Measurements from ENCODE around the gene ERVMER34-1.

Gene ERVMER34-1

GRCh38 chr4:52716364-52717151, 34.7 kb downstream of the ERVMER34-1 start:
- DNase-seq: no peak

GRCh38 chr4:52715914-52716313, 35.3 kb downstream of the ERVMER34-1 start:
- DNase-seq: no peak

DNA sequence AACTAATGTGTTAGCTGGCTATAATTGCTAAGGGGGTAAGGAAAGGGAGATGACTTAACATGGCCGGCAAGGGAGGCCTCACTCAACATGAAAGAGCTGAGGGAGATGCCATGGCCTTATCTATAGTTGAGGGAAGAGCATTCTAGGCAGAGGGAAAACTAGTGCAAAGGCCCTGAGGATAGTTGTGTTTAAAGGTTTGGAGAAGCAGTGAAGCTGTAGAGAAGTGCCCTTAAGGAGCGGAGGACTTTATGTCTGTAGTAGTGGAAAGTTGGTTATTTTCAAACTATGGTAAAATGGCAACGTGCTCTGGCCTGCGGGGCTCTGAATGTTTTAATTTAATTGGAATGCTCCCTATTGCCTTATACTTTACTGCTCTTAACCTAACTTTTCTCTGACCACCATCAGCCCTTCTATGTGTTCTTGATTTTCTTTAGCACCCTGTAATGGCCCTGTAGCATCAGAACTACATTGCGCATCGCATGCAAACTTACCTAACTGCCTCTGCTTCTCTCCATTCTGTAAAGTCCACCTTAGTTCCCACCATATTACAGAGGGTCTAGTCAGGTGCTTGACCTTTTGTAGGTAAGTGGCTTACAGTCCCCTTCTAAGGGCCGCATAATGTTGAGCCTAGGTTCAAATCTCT, 35.8 kb downstream of the ERVMER34-1 start:
- DNase-seq: no peak

GRCh38 chr4:52714597-52715254, 36.5 kb downstream of the ERVMER34-1 start:
- DNase-seq: no peak

- no peak for DNase-seq
Measured at GRCh38 chr4:52713456-52713937, 37.7 kb downstream of the ERVMER34-1 start.

DNA sequence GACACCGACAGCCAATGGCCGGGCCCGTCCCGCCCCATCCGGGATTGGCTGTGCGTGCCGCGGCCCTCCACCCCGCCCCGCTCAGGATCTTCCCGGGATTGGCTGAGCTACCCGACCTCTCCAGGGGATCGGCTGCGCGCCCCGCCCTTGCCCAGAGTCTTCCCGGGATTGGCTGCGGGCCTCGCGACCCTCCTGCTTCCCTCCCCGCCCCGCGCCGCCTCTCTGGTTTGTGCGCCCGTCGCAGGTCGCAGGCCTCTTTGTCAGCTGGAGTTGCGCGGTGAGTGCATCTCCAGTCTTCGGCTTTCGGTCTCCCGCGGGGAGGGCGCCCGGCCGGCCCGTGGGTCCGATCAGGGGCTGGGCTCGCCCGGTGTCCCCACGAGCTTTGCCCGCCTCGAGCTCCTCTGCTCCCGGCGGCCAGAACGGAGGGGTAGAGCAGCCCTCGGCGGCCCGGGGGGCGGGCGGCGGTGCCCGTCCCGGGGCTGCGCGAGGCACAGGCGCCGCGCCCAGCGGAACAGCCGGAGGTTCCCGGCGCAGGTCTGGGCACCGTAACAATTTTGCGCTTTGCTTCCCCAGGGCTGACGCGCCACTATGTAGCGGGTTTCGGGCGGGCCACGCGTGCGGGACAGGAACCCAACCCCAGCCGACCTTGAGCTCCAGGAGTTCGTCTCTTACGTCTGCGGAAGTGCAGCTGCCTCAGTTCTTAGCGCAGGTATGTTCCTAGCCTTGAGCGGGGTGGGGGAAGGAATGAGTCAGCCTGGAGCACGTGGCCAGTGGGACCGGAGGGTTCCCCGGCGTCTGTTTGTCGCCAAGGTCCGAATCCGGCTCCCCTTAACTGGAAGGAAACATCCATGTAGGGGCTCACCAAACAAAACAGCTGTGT, 38.7 kb downstream of the ERVMER34-1 start:
- peak; percentile 95 for DNase-seq

- no peak for DNase-seq
Measured at GRCh38 chr4:52711834-52712250, 39.4 kb downstream of the ERVMER34-1 start.

GRCh38 chr4:52711272-52711671, 40.0 kb downstream of the ERVMER34-1 start:
- no peak for DNase-seq

GRCh38 chr4:52709155-52709554, 42.1 kb downstream of the ERVMER34-1 start:
- DNase-seq: no peak

- DNase-seq: no peak
Measured at GRCh38 chr4:52704661-52705060, 46.6 kb downstream of the ERVMER34-1 start.

- DNase-seq: no peak
Measured at GRCh38 chr4:52704133-52704532, 47.1 kb downstream of the ERVMER34-1 start.

DNA sequence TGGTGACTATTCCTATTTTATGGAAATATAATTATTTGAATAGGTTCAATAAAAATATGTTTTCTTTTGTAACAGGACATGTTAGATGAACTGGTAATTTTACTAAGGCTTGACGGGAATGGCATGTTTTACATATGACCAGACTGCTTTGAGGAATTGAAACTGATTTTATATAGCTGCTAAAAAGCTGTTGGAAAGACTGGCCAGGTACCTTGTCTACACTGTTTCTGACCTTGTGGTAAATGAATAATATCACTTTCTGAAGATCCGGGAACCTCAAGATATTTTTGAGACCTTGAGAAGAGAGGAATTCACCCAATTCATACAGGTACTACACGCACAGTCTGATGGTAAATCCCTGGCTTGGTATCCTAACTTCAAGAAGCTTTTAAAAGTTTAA, 50.0 kb downstream of the ERVMER34-1 start:
- no peak for DNase-seq

DNA sequence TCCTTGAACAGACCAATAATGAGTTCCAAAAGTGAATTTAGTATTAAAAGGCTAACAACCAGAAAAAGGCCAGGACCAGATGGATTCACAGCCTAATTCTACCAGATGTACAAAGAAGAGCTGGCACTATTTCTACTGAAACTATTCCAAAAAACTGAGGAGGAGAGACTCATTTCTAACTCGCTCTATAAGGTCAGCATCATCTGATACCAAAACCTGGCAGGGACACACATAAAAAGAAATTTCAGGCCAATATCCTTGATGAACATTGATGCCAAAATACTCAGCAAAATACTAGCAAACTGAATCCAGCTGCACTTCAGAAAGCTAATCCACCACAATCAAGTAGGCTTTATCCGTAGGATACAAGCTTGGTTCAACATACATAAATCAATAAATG, 56.3 kb downstream of the ERVMER34-1 start:
- DNase-seq: no peak

- no peak for DNase-seq
Measured at GRCh38 chr4:52693492-52693891, 57.7 kb downstream of the ERVMER34-1 start.
